EL (cell line): Measurements from ENCODE around the gene LTO1.
"Not testable (repeated sequence)": the region's sequence is repeated elsewhere in the genome, so short reads cannot be mapped to it uniquely, and the experiment has no call there.

Source experiments
- DNase-seq: peaks from one replicate; pipeline ENCODE4 v3.0.0-alpha.2; 2016

Gene LTO1

DNA sequence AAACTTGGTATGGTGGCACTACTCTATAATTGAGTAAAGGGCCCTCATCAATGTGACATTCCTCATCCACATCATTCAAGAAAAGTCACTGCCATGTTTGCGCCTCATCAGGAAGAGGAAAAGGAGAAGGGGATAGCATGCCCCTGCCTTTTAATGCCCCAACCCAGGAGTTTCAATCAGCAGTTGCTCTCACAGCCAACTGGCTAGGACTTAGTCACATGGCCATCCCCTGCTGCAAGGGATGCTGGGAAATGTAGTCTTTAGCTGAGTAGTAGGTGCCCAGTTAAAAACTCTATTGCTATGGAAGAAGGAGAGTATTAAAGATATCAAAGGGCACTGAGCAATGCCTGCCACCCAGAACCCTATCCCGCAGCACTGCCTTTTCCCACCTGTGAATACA is 45.1 kb downstream of the LTO1 start:
- DNase-seq: no peak

DNA sequence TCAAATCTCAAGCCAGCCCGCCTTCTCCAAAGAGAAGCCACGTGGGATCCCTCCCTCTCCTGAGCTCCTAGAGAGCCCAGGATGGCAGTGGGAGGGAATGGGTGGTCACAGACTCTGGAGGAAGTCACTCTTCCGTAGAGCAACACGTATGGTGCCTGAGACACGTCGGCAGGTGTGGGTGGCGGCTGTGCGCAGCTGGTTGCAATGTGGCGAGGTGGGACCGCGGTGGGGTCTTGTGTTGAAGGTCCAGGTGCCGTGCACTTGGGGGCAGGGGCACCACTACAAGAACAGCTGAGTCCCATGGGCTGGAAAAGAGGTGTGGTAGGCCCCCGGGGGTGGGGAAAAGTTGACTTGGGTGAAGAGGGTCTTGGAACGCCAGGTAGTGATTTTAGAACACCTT is 47.6 kb downstream of the LTO1 start:
- no peak for DNase-seq

DNA sequence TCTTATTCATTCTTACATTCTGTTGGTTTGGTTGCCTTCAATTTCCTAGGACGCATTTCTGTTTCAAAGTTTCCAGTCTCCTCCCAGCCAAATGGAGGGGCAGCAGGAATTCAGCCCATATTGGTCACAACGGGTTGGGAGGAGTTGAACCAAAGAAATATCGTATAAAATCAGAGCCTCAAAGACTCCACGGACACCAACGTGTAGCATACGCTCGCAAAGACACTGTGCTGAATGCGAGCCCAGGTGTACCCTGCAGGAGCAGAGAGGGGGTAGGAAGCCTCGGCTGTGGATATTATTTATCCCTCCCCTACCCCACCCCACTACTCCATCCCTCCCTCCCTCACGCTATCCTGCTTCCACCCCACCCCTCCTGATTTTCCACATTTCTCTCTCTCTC is 49.7 kb downstream of the LTO1 start:
- DNase-seq: no peak

GRCh38 chr11:69624293-69624692 is 50.9 kb downstream of the LTO1 start:
- DNase-seq: no peak

DNA sequence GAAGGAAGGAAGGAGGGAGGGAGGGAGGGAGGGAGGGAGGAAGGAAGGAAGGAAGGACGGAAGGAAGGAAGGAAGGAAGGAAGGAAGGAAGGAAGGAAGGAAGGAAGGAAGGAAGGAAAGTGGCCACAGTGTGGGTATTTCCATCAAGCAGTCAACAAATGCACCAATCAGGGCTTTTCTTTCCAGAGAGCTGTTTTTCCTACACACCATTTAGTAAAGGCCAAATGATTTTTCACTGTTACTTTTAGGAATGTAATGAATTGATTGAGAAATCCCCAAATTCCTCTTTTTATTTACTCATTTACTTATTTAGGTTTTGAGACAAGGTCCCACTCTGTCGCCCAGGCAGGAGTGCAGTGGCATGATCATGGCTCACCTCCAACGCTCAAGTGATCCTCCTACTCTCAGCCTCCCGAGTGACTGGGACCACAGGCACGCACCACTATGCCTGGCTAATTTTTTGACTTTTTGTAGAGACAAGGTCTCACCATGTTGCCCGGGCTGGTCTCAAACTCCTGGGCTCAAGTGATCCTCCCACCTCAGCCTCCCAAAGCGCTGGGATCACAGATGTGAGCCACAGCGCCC is 53.0 kb downstream of the LTO1 start:
- not testable (repeated sequence) for DNase-seq

DNA sequence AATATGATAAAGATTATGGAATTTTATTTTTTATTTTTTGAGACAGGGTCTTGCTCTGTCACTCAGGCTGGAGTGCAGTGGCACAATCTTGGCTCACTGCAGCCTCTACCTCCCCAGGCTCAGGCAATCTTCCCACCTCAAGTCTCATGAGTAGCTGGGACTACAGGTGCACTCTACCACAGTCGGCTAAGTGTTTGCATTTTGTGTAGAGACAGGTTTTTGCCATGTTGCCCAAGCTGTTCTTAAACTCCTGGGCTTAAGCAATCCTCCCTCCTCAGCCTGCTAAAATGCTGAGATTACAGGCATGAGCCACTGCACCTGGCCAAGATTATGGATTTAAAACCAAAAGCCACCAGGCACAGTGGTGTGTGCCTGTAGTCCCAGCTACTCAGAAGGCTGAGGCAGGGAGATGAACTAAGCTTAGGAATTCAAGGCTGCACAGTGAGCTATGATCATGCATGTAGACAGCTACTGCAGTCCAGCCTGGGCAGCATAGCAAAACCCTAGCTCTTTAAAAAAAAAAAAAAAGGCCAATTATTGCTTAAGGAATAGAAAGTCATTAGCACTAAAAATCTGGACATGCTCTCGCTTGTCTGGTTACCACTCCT is 54.4 kb downstream of the LTO1 start:
- DNase-seq: no peak

- DNase-seq: no peak
These were observed 56.9 kb downstream of the LTO1 start for GRCh38 chr11:69618237-69618636.

DNA sequence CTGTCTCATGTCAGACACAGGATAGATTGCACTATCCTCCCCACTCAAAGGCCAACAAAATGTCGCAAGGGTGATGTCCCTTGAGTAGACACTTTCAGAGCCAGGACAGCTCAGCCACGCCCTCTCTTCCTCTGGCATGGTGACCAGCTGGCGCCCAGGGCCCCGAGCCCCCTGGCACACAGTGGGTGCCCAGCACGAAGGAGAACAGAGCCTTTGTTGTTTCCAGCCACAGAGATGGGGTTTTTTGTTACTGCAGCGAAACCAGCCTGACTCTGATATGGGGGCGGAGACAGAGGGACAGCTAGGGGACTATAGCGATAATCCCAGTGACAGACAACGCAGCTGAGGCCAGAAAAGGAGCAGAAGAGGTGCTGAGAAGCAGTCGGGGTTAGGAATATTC is 57.5 kb downstream of the LTO1 start:
- no peak for DNase-seq

DNA sequence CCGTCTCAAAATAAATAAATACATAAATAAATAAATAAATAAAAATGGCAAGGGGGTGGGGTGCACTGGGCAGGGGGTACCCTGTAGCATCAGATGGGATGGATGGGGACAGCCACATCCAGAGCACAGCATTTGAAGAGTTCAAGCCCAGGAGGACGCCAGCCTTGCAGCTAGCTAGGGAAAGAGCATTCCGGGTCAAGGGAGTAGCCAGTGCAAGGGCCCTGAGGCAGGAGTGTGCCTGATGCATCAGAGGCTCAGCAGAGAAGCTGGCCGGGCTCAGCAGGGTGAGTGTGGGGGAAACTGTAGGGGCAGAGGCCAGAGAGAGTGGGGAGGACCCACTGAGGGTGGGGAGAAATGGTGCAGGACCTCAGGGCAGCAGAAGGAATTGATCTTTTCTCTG is 57.9 kb downstream of the LTO1 start:
- DNase-seq: no peak
